Stomach (tissue), 4 donors: Measurements from ENCODE around the gene NT5DC1.

Experiments used
- CTCF ChIP-seq, 7 experiments: fragments of 450-650 bp in 4 of 7; fragments of 200-600 bp in 3 of 7; sonication (generic) in 3 of 7; IDR thresholded peaks; one replicate each; pipeline ENCODE4 v1.5.1; 2016 to 2019; ENCODE audit warnings: antibody characterized with exemption in 7 of 7, control low read depth in 2 of 7, mild to moderate bottlenecking in 1 of 7
- EP300 ChIP-seq: sonication (generic); formaldehyde crosslinking; IDR thresholded peaks from one replicate; pipeline ENCODE4 v1.6.1; 2017; ENCODE audit warnings: antibody characterized with exemption
- POLR2A ChIP-seq, 4 donors: fragments of 450-650 bp; IDR thresholded peaks; one replicate each; pipeline ENCODE4 v1.6.1; 2016; ENCODE audit warnings: antibody characterized with exemption in 4 of 4, control low read depth in 2 of 4, mild to moderate bottlenecking in 1 of 4, moderate library complexity in 1 of 4

- no peak for TF ChIP-seq CTCF (IDR thresholded peaks at IDR 0.05)
- TF ChIP-seq POLR2A (IDR thresholded peaks at IDR 0.05): no peak
- no peak for TF ChIP-seq EP300
Measured at GRCh38 chr6:116266803-116267202, 166.2 kb downstream of the NT5DC1 start.
